Cardiac septum (tissue), 1 donor: ENCODE results near the gene SUSD4. TPM values are rescaled to one million over a fixed set of nuclear protein-coding genes. Genes with fewer than 3 reads are reported as not detected.
A peak's percentile ranks its signal among the peaks of the same experiment; 100 is the strongest.

Experiments used
- DNase-seq: peaks from one replicate; pipeline ENCODE4 v3.0.0-alpha.2; 2020; ENCODE audit warnings: low spot score
- intact Hi-C: fragments of 100-400 bp; cut with DNase I; formaldehyde crosslinking; loops from one replicate; pipeline ENCODE4 v1.14.0; 2022
- total RNA-seq: library from RNA; stranded (reverse); fragmentation: NEBNext Ultra II Directional; extraction: Animal tissue kit (Norgen Biotek cat#: 25700); gene quantifications from one replicate; pipeline ENCODE4 v1.2.1, GENCODE V29; 2021
- donor health status: DM: no; HTN: no; CAD: no.

The SUSD4 gene
- total RNA-seq, 1 donor from 2014 or later = 6.4 TPM

- intact Hi-C loops = loop anchor here (5.0 kb wide), 1 partner anchor 105 kb away; no protein-coding TSS in a partner anchor
- DNase-seq = no peak
Observed at GRCh38 chr1:223242382-223242955, 121.5 kb downstream of the SUSD4 start.

- DNase-seq = no peak
- intact Hi-C loops = loop anchor here (5.0 kb wide), 1 partner anchor 103 kb away; no protein-coding TSS in a partner anchor
Observed at GRCh38 chr1:223240122-223240521, 123.9 kb downstream of the SUSD4 start.

GRCh38 chr1:223235091-223235490 is 128.9 kb downstream of the SUSD4 start:
- intact Hi-C loops = no loop called here
- no peak for DNase-seq

GRCh38 chr1:223234534-223234933 is 129.4 kb downstream of the SUSD4 start:
- no peak for DNase-seq
- intact Hi-C loops = no loop called here

- DNase-seq = no peak
- intact Hi-C loops = no loop called here
Observed at GRCh38 chr1:223234170-223234514, 129.8 kb downstream of the SUSD4 start.

GRCh38 chr1:223233410-223234169 is 130.4 kb downstream of the SUSD4 start:
- no peak for DNase-seq
- intact Hi-C loops = no loop called here

GRCh38 chr1:223233019-223233409 is 131.0 kb downstream of the SUSD4 start:
- no peak for DNase-seq
- intact Hi-C loops = no loop called here

- no peak for DNase-seq
- intact Hi-C loops = no loop called here
Observed at GRCh38 chr1:223231581-223231980, 132.4 kb downstream of the SUSD4 start.

- no peak for DNase-seq
- intact Hi-C loops = no loop called here
Observed at GRCh38 chr1:223231011-223231572, 132.9 kb downstream of the SUSD4 start.

- no peak for DNase-seq
- intact Hi-C loops = no loop called here
Observed at GRCh38 chr1:223230161-223230881, 133.7 kb downstream of the SUSD4 start.

GRCh38 chr1:223229756-223230155 is 134.2 kb downstream of the SUSD4 start:
- intact Hi-C loops = no loop called here
- DNase-seq = no peak

- intact Hi-C loops = no loop called here
- no peak for DNase-seq
Observed at GRCh38 chr1:223228931-223229528, 134.9 kb downstream of the SUSD4 start.

GRCh38 chr1:223228201-223228600 is 135.8 kb downstream of the SUSD4 start:
- no peak for DNase-seq
- intact Hi-C loops = no loop called here

GRCh38 chr1:223227486-223228196 is 136.3 kb downstream of the SUSD4 start:
- intact Hi-C loops = no loop called here
- DNase-seq = no peak

- intact Hi-C loops = no loop called here
- no peak for DNase-seq
Observed at GRCh38 chr1:223227031-223227430, 136.9 kb downstream of the SUSD4 start.

GRCh38 chr1:223226271-223226670 is 137.7 kb downstream of the SUSD4 start:
- DNase-seq = no peak
- intact Hi-C loops = no loop called here

GRCh38 chr1:223225481-223225880 is 138.5 kb downstream of the SUSD4 start:
- intact Hi-C loops = no loop called here
- no peak for DNase-seq

GRCh38 chr1:223225061-223225460 is 138.9 kb downstream of the SUSD4 start:
- intact Hi-C loops = no loop called here
- peak; percentile 7 for DNase-seq

GRCh38 chr1:223224465-223224864 is 139.5 kb downstream of the SUSD4 start:
- peak; percentile 50 for DNase-seq
- intact Hi-C loops = no loop called here
